ENCODE measurements around the gene DDX56. TPM values are rescaled to one million over a fixed set of nuclear protein-coding genes. Genes with fewer than 3 reads are reported as not detected.

The DDX56 gene
- total RNA-seq, 1 experiment from 2014 or later, result 120 TPM

GRCh38 chr7:44521347-44522095, 52.2 kb downstream of the DDX56 start:
- WGBS (ENCODE audit: extremely low coverage, insufficient read length, low lambda C conversion rate), result no CpG with 5 or more reads among the region's 15 CpGs
- no peaks in the 10 kb centered on the region for H3K23me2 ChIP-seq (ENCODE audit: insufficient read length, low read depth, low read length, poor library complexity, severe bottlenecking)
- H3K27me3 Mint-ChIP-seq (ENCODE audit: low read depth), result peaks cover 12% of the 10 kb centered on the region

More at GRCh38 chr7:44521347-44522095, 52.2 kb downstream of the DDX56 start:
- TF ChIP-seq, protein P1, sequence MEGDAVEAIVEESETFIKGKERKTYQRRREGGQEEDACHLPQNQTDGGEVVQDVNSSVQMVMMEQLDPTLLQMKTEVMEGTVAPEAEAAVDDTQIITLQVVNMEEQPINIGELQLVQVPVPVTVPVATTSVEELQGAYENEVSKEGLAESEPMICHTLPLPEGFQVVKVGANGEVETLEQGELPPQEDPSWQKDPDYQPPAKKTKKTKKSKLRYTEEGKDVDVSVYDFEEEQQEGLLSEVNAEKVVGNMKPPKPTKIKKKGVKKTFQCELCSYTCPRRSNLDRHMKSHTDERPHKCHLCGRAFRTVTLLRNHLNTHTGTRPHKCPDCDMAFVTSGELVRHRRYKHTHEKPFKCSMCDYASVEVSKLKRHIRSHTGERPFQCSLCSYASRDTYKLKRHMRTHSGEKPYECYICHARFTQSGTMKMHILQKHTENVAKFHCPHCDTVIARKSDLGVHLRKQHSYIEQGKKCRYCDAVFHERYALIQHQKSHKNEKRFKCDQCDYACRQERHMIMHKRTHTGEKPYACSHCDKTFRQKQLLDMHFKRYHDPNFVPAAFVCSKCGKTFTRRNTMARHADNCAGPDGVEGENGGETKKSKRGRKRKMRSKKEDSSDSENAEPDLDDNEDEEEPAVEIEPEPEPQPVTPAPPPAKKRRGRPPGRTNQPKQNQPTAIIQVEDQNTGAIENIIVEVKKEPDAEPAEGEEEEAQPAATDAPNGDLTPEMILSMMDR (conservative IDR thresholded peaks at IDR 0.05), result no peak
- Histone ChIP-seq H3K9ac (ENCODE audit: extremely low read depth, insufficient read length, low read length) (no peak overlapping the region), H3K4me2 (ENCODE audit: insufficient read depth, insufficient read length, low read length) (no peak overlapping the region), H3K18ac (ENCODE audit: insufficient read length, low read depth, low read length) (no peak overlapping the region), H2AFZ (ENCODE audit: low read length) (no peak overlapping the region), H3T11ph (ENCODE audit: low read length) (no peak overlapping the region), H3K79me1 (ENCODE audit: insufficient read depth, low read depth, low read length, poor library complexity, severe bottlenecking) (no peaks in the 10 kb centered on the region), H3K27ac (ENCODE audit: insufficient read length, low read depth, low read length) (no peak overlapping the region), H3K56ac (ENCODE audit: insufficient read length, low read depth, low read length) (no peak overlapping the region), H4K91ac (ENCODE audit: insufficient read length, low read depth, low read length) (no peak overlapping the region), H2BK12ac (ENCODE audit: insufficient read length, low read depth, low read length) (no peak overlapping the region), H4K8ac (replicated peaks; ENCODE audit: insufficient read length, low read depth, low read length) (no peak overlapping the region), H4K20me1 (ENCODE audit: control insufficient read depth, insufficient read depth, insufficient read length) (no peaks in the 10 kb centered on the region), H4K5ac (ENCODE audit: insufficient read length, low read depth, low read length) (no peak overlapping the region), H3K9me3 (ENCODE audit: control insufficient read depth, low read depth, low read length) (no peaks in the 10 kb centered on the region), H3K27me3 (ENCODE audit: insufficient read depth, low read length) (no peaks in the 10 kb centered on the region), H2BK15ac (ENCODE audit: low read depth, low read length) (no peak overlapping the region), H2BK20ac (ENCODE audit: low read depth, low read length, poor library complexity, severe bottlenecking) (no peak overlapping the region), H2BK5ac (ENCODE audit: insufficient read length, low read length) (no peak overlapping the region), H3K23ac (ENCODE audit: insufficient read length, low read depth, low read length) (no peak overlapping the region), H3K4ac (ENCODE audit: low read depth, low read length) (no peak overlapping the region), H2AK5ac (ENCODE audit: insufficient read length, low read length) (no peak overlapping the region), H2BK120ac (ENCODE audit: low read depth, low read length, poor library complexity, severe bottlenecking) (no peak overlapping the region), H3K79me2 (ENCODE audit: insufficient read depth, low read length) (no peaks in the 10 kb centered on the region), H3K4me1 (ENCODE audit: insufficient read depth, low read length) (no peaks in the 10 kb centered on the region), H3K14ac (ENCODE audit: insufficient read depth, low read length) (no peak overlapping the region)
- Mint-ChIP-seq H3K9me3 (peaks cover 16 to 17% of the 10 kb centered on the region in 2 experiments), H3K36me3 (ENCODE audit: insufficient read depth in 1 of 3, low read depth in 3 of 3) (0 out of 7 replicates have a peak, but pooled peaks cover 0 to 4% (median 0%) of the 10 kb centered on the region in 3 experiments), H3K4me1 (no peaks in the 10 kb centered on the region), H3K4me3 (no peak overlapping the region), H3K27ac (peak overlapping the region in 1 of 3 experiments; percentile 55; a peak in 2 of 7 replicates)
- no peak for DNase-seq
